KMS-11 (cell line): ENCODE data around the gene HCLS1.

ENCODE experiments used
- H2AFZ ChIP-seq: fragments of 200-600 bp; sonication (generic); 2 replicates; pipeline ENCODE4 v1.6.1; 2016; ENCODE audit warnings: antibody characterized with exemption, mixed run types, low read depth
- H3K27ac ChIP-seq: fragments of 200-600 bp; sonication (generic); 2 replicates; pipeline ENCODE4 v1.6.1; 2016; ENCODE audit warnings: mild to moderate bottlenecking, mixed run types
- H3K27me3 ChIP-seq: fragments of 200-600 bp; sonication (generic); 2 replicates; pipeline ENCODE4 v1.6.1; 2017; ENCODE audit warnings: mild to moderate bottlenecking, low read depth, mixed run types, moderate library complexity; ENCODE audit not compliant: insufficient read depth
- H3K36me3 ChIP-seq: fragments of 200-600 bp; sonication (generic); 2 replicates; pipeline ENCODE4 v1.6.1; 2017; ENCODE audit warnings: mild to moderate bottlenecking, mixed run types; ENCODE audit not compliant: insufficient read depth
- H3K4me1 ChIP-seq: fragments of 200-600 bp; sonication (generic); 2 replicates; pipeline ENCODE4 v1.6.1; 2016; ENCODE audit warnings: mild to moderate bottlenecking, low read depth, mixed run types; ENCODE audit not compliant: poor library complexity, severe bottlenecking
- H3K4me2 ChIP-seq: fragments of 200-600 bp; sonication (generic); 2 replicates; pipeline ENCODE4 v1.7.0; 2016; ENCODE audit warnings: mild to moderate bottlenecking, mixed run types
- H3K4me3 ChIP-seq: fragments of 200-600 bp; sonication (generic); IDR thresholded peaks from 2 replicates; pipeline ENCODE4 v1.6.1; 2017; ENCODE audit warnings: low read depth, low read length, mixed read lengths; ENCODE audit not compliant: insufficient read depth
- H3K79me2 ChIP-seq: fragments of 200-600 bp; sonication (generic); 2 replicates; pipeline ENCODE4 v1.6.1; 2016; ENCODE audit warnings: low read depth, mixed run types; ENCODE audit not compliant: insufficient read depth
- H3K9ac ChIP-seq: fragments of 200-600 bp; sonication (generic); 2 replicates; pipeline ENCODE4 v1.6.1; 2016; ENCODE audit warnings: mild to moderate bottlenecking, mixed run types
- H4K20me1 ChIP-seq: fragments of 200-600 bp; sonication (generic); 2 replicates; pipeline ENCODE4 v1.6.1; 2016; ENCODE audit warnings: mild to moderate bottlenecking, mixed run types; ENCODE audit not compliant: insufficient read depth
- CTCF ChIP-seq: fragments of 200-600 bp; sonication (generic); conservative IDR thresholded peaks from 2 replicates; pipeline ENCODE4 v1.6.1; 2017; ENCODE audit warnings: low read depth, mild to moderate bottlenecking, antibody characterized with exemption, low read length, moderate library complexity, mixed read lengths

Gene HCLS1

GRCh38 chr3:121584418-121584817 lies 76.3 kb downstream of the HCLS1 start:
- Histone ChIP-seq H3K9ac (no peak overlapping the region), H3K27ac (no peak overlapping the region), H3K79me2 (no peaks in the 10 kb centered on the region), H3K4me3 (no peak overlapping the region), H4K20me1 (no peaks in the 10 kb centered on the region), H3K36me3 (no peaks in the 10 kb centered on the region), H3K27me3 (no peaks in the 10 kb centered on the region), H3K4me2 (no peak overlapping the region), H3K4me1 (no peaks in the 10 kb centered on the region), H2AFZ (no peak overlapping the region)
- no peak for TF ChIP-seq CTCF

- Histone ChIP-seq H3K27me3 (no peaks in the 10 kb centered on the region), H3K4me3 (no peak overlapping the region), H3K4me1 (no peaks in the 10 kb centered on the region), H3K27ac (no peak overlapping the region), H3K4me2 (no peak overlapping the region), H4K20me1 (no peaks in the 10 kb centered on the region), H3K79me2 (no peaks in the 10 kb centered on the region), H2AFZ (no peak overlapping the region), H3K9ac (no peak overlapping the region), H3K36me3 (no peaks in the 10 kb centered on the region)
- TF ChIP-seq CTCF: no peak
Observed at GRCh38 chr3:121581691-121582090, 79.0 kb downstream of the HCLS1 start.
